ENCODE measurements around the gene OGFR. TPM values are rescaled to one million over a fixed set of nuclear protein-coding genes. Genes with fewer than 3 reads are reported as not detected.
"Not testable (repeated sequence)": the region's sequence is repeated elsewhere in the genome, so short reads cannot be mapped to it uniquely, and the experiment has no call there.

OGFR gene
- total and polyA plus RNA-seq, 8 donors: 23.2 to 58.3 (median 31.6) TPM

DNA sequence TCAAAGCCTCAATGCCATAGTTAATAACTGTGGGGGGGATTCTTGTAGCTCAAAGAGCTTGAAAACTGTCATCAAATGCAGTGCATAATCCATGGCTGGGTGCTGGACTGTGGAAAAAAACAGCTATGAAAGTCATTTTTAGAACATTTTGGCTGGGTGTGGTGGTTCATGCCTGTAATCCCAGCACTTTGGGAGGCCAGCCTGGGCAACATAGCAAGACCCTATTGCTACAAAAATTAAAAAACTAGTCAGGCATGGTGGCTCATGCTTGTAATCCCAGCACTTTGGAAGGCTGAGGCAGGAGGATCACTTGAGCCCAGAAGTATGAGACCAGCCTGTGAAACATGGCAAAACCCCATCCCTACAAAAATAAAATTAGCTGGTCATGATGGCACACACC, 44.8 kb downstream of the OGFR start:
- Histone ChIP-seq H3K27me3 (no peaks in the 10 kb centered on the region), H3K9me3 (no peaks in the 10 kb centered on the region), H3K36me3 (peaks cover 0 to 31% of the 10 kb centered on the region in 2 donors), H3K27ac (no peak overlapping the region), H3K4me1 (no peaks in the 10 kb centered on the region), H3K4me3 (no peak overlapping the region)
- DNase-seq: no peak
- ATAC-seq: no peak
- intact Hi-C loops (cut with DNase I): no loop called here
- TF ChIP-seq, protein P1, sequence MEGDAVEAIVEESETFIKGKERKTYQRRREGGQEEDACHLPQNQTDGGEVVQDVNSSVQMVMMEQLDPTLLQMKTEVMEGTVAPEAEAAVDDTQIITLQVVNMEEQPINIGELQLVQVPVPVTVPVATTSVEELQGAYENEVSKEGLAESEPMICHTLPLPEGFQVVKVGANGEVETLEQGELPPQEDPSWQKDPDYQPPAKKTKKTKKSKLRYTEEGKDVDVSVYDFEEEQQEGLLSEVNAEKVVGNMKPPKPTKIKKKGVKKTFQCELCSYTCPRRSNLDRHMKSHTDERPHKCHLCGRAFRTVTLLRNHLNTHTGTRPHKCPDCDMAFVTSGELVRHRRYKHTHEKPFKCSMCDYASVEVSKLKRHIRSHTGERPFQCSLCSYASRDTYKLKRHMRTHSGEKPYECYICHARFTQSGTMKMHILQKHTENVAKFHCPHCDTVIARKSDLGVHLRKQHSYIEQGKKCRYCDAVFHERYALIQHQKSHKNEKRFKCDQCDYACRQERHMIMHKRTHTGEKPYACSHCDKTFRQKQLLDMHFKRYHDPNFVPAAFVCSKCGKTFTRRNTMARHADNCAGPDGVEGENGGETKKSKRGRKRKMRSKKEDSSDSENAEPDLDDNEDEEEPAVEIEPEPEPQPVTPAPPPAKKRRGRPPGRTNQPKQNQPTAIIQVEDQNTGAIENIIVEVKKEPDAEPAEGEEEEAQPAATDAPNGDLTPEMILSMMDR (IDR thresholded peaks at IDR 0.05): no peak

DNA sequence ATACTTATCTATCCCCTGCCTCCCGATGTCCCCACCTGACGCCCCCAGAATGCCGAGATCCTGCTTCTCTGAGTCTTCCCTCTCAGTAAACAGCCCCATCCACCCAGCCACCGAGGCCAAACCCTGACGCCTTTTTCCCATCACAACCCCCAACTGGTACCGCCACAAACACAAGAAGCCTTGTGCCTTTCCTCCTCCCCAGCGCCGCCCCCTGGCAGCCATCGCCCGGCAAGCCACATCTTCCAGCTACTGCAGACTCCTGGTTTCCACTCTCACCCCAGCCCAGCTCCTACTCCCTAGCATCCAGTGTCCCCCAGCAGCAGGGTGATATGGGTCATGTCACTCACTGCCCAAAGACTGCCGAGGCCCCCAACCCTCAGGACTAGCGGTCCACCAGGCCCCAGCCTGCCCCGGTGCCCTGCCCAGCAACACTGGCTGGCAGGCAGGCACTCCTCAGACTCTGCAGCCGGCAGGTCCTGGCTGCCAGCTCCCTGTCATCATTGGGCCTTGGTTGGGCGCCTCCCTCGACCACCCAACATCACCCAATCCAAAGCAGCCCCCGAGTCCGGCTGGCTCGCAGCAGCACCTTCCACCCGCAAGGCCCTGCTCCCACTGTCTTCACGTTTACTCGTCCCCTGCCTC, 45.8 kb downstream of the OGFR start:
- ATAC-seq: no peak
- TF ChIP-seq, protein P1 (IDR thresholded peaks at IDR 0.05): no peak

DNA sequence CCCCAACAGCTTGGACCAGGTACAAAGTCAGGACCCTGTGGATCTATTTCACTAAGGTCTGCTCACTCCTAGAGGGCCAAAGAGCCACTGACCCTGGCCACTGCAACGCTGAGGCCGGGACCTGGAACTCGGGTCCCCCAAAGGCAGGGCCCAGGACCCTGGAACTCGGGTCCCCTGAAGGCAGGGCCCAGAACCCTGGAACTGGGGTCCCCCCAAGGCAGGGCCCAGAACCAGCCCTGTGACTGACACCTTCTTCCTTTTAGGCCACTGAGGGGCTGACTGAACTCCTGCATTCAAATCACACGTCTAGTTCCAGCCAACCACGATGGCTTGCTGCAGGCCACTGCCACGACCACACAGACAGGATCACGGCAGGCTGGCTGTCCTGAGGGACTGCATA, 47.6 kb downstream of the OGFR start:
- no peak overlapping the region for H3K27ac ChIP-seq
- peaks cover 0 to 33% of the 10 kb centered on the region in 2 donors for H3K36me3 ChIP-seq
- no peaks in the 10 kb centered on the region for H3K27me3 ChIP-seq
- H3K4me3 ChIP-seq: no peak overlapping the region
- DNase-seq (no peak), ATAC-seq (no peak)
- H3K9me3 ChIP-seq: no peaks in the 10 kb centered on the region
- TF ChIP-seq, protein P1 (IDR thresholded peaks at IDR 0.05): no peak
- H3K4me1 ChIP-seq: no peaks in the 10 kb centered on the region
- intact Hi-C loops (cut with DNase I): no loop called here

More for the DNA sequence above, 45.8 kb downstream of the OGFR start:
- Histone ChIP-seq H3K4me1 (no peaks in the 10 kb centered on the region), H3K36me3 (peaks cover 0 to 33% of the 10 kb centered on the region in 2 donors), H3K27ac (no peak overlapping the region), H3K9me3 (no peaks in the 10 kb centered on the region), H3K27me3 (no peaks in the 10 kb centered on the region), H3K4me3 (no peak overlapping the region)
- DNase-seq: no peak
- intact Hi-C loops (cut with DNase I): no loop called here

DNA sequence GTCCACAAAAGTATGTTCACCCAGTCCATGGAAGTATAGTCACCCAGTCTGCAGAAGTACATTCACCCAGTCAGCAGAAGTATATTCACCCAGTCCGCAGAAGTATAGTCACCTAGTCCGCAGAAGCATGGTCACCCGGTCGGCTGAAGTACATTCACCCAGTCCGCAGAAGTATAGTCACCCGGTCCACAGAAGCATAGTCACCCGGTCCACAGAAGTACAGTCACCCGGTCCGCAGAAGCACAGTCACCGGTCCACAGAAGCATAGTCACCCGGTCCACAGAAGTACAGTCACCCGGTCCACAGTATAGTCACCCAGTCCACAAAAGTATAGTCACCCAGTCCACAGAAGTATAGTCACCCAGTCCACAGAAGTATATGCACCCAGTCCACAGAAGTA, 48.2 kb downstream of the OGFR start:
- no peaks in the 10 kb centered on the region for H3K27me3 ChIP-seq
- peaks cover 0 to 36% of the 10 kb centered on the region in 2 donors for H3K36me3 ChIP-seq
- ATAC-seq: no peak
- TF ChIP-seq, protein P1 (IDR thresholded peaks at IDR 0.05): no peak
- DNase-seq: no peak
- no peak overlapping the region for H3K27ac ChIP-seq
- H3K4me1 ChIP-seq: no peaks in the 10 kb centered on the region
- intact Hi-C loops (cut with DNase I): no loop called here
- no peaks in the 10 kb centered on the region for H3K9me3 ChIP-seq
- H3K4me3 ChIP-seq: no peak overlapping the region

DNA sequence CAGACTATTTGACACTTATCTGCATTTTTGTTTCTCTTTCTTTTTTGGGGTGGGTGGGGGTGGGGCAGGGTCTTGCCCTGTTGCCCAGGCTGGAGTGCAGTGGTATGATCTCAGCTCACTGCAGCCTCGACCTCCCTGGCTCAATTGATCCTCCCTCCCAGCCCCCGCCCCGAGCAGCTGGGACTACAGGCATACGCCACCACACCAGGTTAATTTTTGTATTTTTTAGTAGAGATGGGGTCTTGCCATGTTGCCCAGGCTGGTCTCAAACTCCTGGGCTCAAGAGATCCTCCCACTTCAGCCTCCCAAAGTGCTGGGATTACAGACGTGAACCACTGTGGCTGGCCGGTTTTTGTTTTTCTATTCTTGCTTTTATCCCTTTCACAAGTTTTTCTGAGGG, 48.7 kb downstream of the OGFR start:
- H3K4me1 ChIP-seq; H3K27ac ChIP-seq; ATAC-seq; H3K4me3 ChIP-seq; H3K27me3 ChIP-seq; intact Hi-C loops (cut with DNase I); H3K9me3 ChIP-seq: not testable (repeated sequence)
- peaks cover 0 to 36% of the 10 kb centered on the region in 2 donors for H3K36me3 ChIP-seq
- peak in 1 of 4 donors; percentile 1 for DNase-seq

DNA sequence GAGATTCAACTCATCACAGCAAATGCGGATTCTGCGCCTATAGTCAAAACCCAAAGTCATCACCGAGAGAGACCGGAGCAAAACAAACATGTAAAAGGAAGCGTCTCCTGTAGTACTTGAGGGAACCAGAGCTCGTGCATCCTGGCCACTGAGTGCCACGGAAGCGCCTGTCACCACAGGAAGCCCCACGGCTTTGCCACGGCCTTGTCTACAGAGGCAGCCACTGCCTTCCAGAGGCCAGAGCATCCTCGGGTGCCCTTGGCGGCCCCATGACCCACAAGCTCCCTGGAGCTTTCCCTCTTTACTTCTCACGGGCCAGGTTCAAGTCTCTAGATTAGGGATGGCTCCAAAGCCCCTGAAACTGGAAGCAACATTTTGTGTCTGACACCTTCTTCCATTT, 49.5 kb downstream of the OGFR start:
- TF ChIP-seq, protein P1 (IDR thresholded peaks at IDR 0.05): no peak
- H3K27me3 ChIP-seq: no peaks in the 10 kb centered on the region
- peak in 1 of 4 donors; percentile 24 for DNase-seq
- H3K4me1 ChIP-seq: no peaks in the 10 kb centered on the region
- intact Hi-C loops (cut with DNase I): no loop called here
- no peak overlapping the region for H3K4me3 ChIP-seq
- no peak overlapping the region for H3K27ac ChIP-seq
- H3K9me3 ChIP-seq: no peaks in the 10 kb centered on the region
- ATAC-seq: no peak
- H3K36me3 ChIP-seq: peaks cover 0 to 36% of the 10 kb centered on the region in 2 donors

Data from left lung (tissue), 10 donors.